GM23248 (cell line): ENCODE measurements around the gene MKI67. TPM values are rescaled to one million over a fixed set of nuclear protein-coding genes. Genes with fewer than 3 reads are reported as not detected.

Experiments
- DNase-seq: peaks from one replicate; pipeline ENCODE4 v3.0.0-alpha.2; 2015
- H2AFZ ChIP-seq: fragments of 200-600 bp; sonication (generic); 2 replicates; pipeline ENCODE4 v1.6.1; 2016; ENCODE audit warnings: antibody characterized with exemption
- H3F3A ChIP-seq: fragments of 200-600 bp; sonication (generic); 2 replicates; pipeline ENCODE4 v1.6.1; 2016; ENCODE audit warnings: mild to moderate bottlenecking, antibody characterized with exemption, mixed run types; ENCODE audit not compliant: insufficient read depth
- H3K27ac ChIP-seq: fragments of 200-600 bp; sonication (generic); 2 replicates; pipeline ENCODE4 v1.5.1; 2016; ENCODE audit warnings: mild to moderate bottlenecking
- H3K27me3 ChIP-seq: fragments of 200-600 bp; sonication (generic); replicated peaks from 2 replicates; pipeline ENCODE4 v1.6.1; 2016; ENCODE audit warnings: mild to moderate bottlenecking; ENCODE audit not compliant: insufficient read depth
- H3K36me3 ChIP-seq: fragments of 200-600 bp; sonication (generic); 2 replicates; pipeline ENCODE4 v1.6.1; 2016; ENCODE audit warnings: low read depth, mild to moderate bottlenecking
- H3K4me1 ChIP-seq: fragments of 200-600 bp; sonication (generic); 2 replicates; pipeline ENCODE4 v1.6.1; 2016; ENCODE audit warnings: mild to moderate bottlenecking; ENCODE audit not compliant: insufficient read depth
- H3K4me2 ChIP-seq: fragments of 200-600 bp; sonication (generic); one replicate; pipeline ENCODE4 v1.6.1; 2016; ENCODE audit warnings: mild to moderate bottlenecking; ENCODE audit not compliant: unreplicated experiment
- H3K4me3 ChIP-seq: fragments of 200-600 bp; sonication (generic); 2 replicates; pipeline ENCODE4 v1.5.1; 2016; ENCODE audit warnings: mild to moderate bottlenecking
- H3K79me2 ChIP-seq: fragments of 200-600 bp; sonication (generic); 2 replicates; pipeline ENCODE4 v1.6.1; 2016; ENCODE audit warnings: mild to moderate bottlenecking; ENCODE audit not compliant: insufficient read depth
- H3K9ac ChIP-seq: fragments of 200-600 bp; sonication (generic); 2 replicates; pipeline ENCODE4 v1.6.1; 2016; ENCODE audit warnings: mild to moderate bottlenecking
- H3K9me2 ChIP-seq: fragments of 200-600 bp; sonication (generic); 2 replicates; pipeline ENCODE4 v1.6.1; 2016; ENCODE audit warnings: mixed run types, mild to moderate bottlenecking, moderate library complexity; ENCODE audit not compliant: insufficient read depth
- H3K9me3 ChIP-seq: fragments of 200-600 bp; sonication (generic); one replicate; pipeline ENCODE4 v1.6.1; 2017; ENCODE audit warnings: low read depth
- H4K20me1 ChIP-seq: fragments of 200-600 bp; sonication (generic); 2 replicates; pipeline ENCODE4 v1.6.0; 2016; ENCODE audit not compliant: insufficient read depth
- EZH2 ChIP-seq: fragments of 200-600 bp; sonication (generic); IDR thresholded peaks from 2 replicates; pipeline ENCODE4 v1.6.1; 2018; ENCODE audit warnings: antibody characterized with exemption, mild to moderate bottlenecking; ENCODE audit not compliant: insufficient read depth, poor library complexity, severe bottlenecking
- EZH2phosphoT487 ChIP-seq: fragments of 200-600 bp; sonication (generic); IDR thresholded peaks from 2 replicates; pipeline ENCODE4 v1.6.1; 2018; ENCODE audit warnings: antibody characterized with exemption, moderate library complexity, mild to moderate bottlenecking, low read depth; ENCODE audit not compliant: insufficient read depth
- WGBS, 2 experiments: methylation state at CpG; one replicate each; pipeline ENCODE4 v1.1.6; 2015 to 2017; ENCODE audit warnings: low lambda C conversion rate in 2 of 2, low coverage in 1 of 2; ENCODE audit errors: missing lambda C conversion rate in 2 of 2; 5-methylcytosine and 5-hydroxymethylcytosine counted together
- in situ Hi-C: fragments of 300-500 bp; cut with MboI; formaldehyde crosslinking; loops from 2 replicates; pipeline ENCODE4 v1.15.0; 2020
- polyA plus RNA-seq: library from polyadenylated mRNA; unstranded; fragments of >200 nt; fragmentation: Nextera tagmentation; extraction: Ambion mirVana; gene quantifications from 2 replicates; pipeline ENCODE4 v1.2.1, GENCODE V29; 2016
- total RNA-seq: library from RNA; depleted of rRNA; stranded (reverse); fragments of >200 nt; shearing (Covaris generic); gene quantifications from 2 replicates; pipeline ENCODE4 v1.2.3, GENCODE V29; 2014; rRNA removed

The MKI67 gene
- total RNA-seq = 9.5 and 12.2 TPM in 2 replicates
- polyA plus RNA-seq = 19.5 and 22.5 TPM in 2 replicates

- Histone ChIP-seq H3K36me3 (no peaks in the 10 kb centered on the region), H4K20me1 (no peaks in the 10 kb centered on the region), H3K27me3 (no peaks in the 10 kb centered on the region), H3F3A (no peaks in the 10 kb centered on the region), H3K9me2 (no peaks in the 10 kb centered on the region), H3K79me2 (peaks cover 46% of the 10 kb centered on the region), H3K4me1 (0 out of 2 replicates have a peak, but pooled peaks cover 4% of the 10 kb centered on the region), H3K9me3 (no peaks in the 10 kb centered on the region), H3K4me3 (peak within 1 kb of the TSS; percentile 83), H2AFZ (peak within 1 kb of the TSS; percentile 87), H3K27ac (no peak within 1 kb of the TSS), H3K4me2 (peak within 1 kb of the TSS; percentile 95), H3K9ac (peak within 1 kb of the TSS; percentile 66)
- DNase-seq = peak; percentile 97
- no peak for TF ChIP-seq EZH2
- no peak for TF ChIP-seq EZH2phosphoT487
- in situ Hi-C loops = no loop called here
- WGBS, 2 experiments = 1 to 2% methylated on average over 42 to 65 of the region's 95 CpGs
These were observed at the start of gene MKI67 for GRCh38 chr10:128125944-128126764. Gene MKI67, minus strand, starts transcription at chr10:128126423. Its CDS starts 756 bp downstream, at chr10:128125667.

GRCh38 chr10:128174581-128175559 lies 48.6 kb upstream of the MKI67 start:
- Histone ChIP-seq H4K20me1 (no peaks in the 10 kb centered on the region), H3K9me2 (no peaks in the 10 kb centered on the region), H3K4me1 (no peaks in the 10 kb centered on the region), H3K9me3 (no peaks in the 10 kb centered on the region), H3K4me3 (no peak overlapping the region), H3F3A (no peaks in the 10 kb centered on the region), H2AFZ (no peak overlapping the region), H3K27ac (no peak overlapping the region), H3K4me2 (no peak overlapping the region), H3K79me2 (no peaks in the 10 kb centered on the region), H3K27me3 (no peaks in the 10 kb centered on the region), H3K9ac (no peak overlapping the region), H3K36me3 (no peaks in the 10 kb centered on the region)
- in situ Hi-C loops = no loop called here
- TF ChIP-seq EZH2phosphoT487 = no peak
- no peak for TF ChIP-seq EZH2
- no peak for DNase-seq
- WGBS, 2 experiments = 26 to 32% methylated on average over 4 of the region's 4 CpGs

GRCh38 chr10:128173386-128173785 lies 47.2 kb upstream of the MKI67 start:
- Histone ChIP-seq H3K9me3 (no peaks in the 10 kb centered on the region), H3K79me2 (no peaks in the 10 kb centered on the region), H3F3A (no peaks in the 10 kb centered on the region), H3K27me3 (no peaks in the 10 kb centered on the region), H3K4me2 (no peak overlapping the region), H3K36me3 (no peaks in the 10 kb centered on the region), H4K20me1 (no peaks in the 10 kb centered on the region), H3K4me1 (no peaks in the 10 kb centered on the region), H2AFZ (no peak overlapping the region), H3K4me3 (no peak overlapping the region), H3K9me2 (no peaks in the 10 kb centered on the region), H3K27ac (no peak overlapping the region), H3K9ac (no peak overlapping the region)
- TF ChIP-seq EZH2phosphoT487 (no peak), EZH2 (no peak)
- DNase-seq = peak; percentile 14
- WGBS, 2 experiments = 11 to 19% methylated on average over 1 of the region's 1 CpG
- in situ Hi-C loops = no loop called here

GRCh38 chr10:128172756-128173155 lies 46.5 kb upstream of the MKI67 start:
- no peak overlapping the region for H2AFZ ChIP-seq
- no peaks in the 10 kb centered on the region for H3K79me2 ChIP-seq
- no peaks in the 10 kb centered on the region; the same call in 1 of the 2 replicates for H3K27me3 ChIP-seq
- DNase-seq = no peak
- H3K9me3 ChIP-seq = no peaks in the 10 kb centered on the region
- H3K4me3 ChIP-seq = no peak overlapping the region
- WGBS, 2 experiments = 12 to 31% methylated on average over 1 of the region's 1 CpG
- H3K36me3 ChIP-seq = no peaks in the 10 kb centered on the region
- no peaks in the 10 kb centered on the region for H3F3A ChIP-seq
- no peaks in the 10 kb centered on the region for H4K20me1 ChIP-seq
- H3K9me2 ChIP-seq = no peaks in the 10 kb centered on the region
- TF ChIP-seq EZH2 (no peak), EZH2phosphoT487 (no peak)
- H3K9ac ChIP-seq = no peak overlapping the region
- in situ Hi-C loops = no loop called here
- no peaks in the 10 kb centered on the region for H3K4me1 ChIP-seq
- no peak overlapping the region for H3K27ac ChIP-seq
- H3K4me2 ChIP-seq = no peak overlapping the region
